GM21528 (cell line): Measurements from ENCODE around the gene SEPTIN14.
"Not testable (repeated sequence)": the region's sequence is repeated elsewhere in the genome, so short reads cannot be mapped to it uniquely, and the experiment has no call there.

ENCODE experiments used
- ATAC-seq: cut with Tn5 transposase; IDR thresholded peaks from one replicate; pipeline ENCODE4 v1.9.1; 2021; ENCODE audit warnings: mild to moderate bottlenecking, moderate library complexity; ENCODE audit not compliant: unreplicated experiment, low FRiP score

The SEPTIN14 gene

DNA sequence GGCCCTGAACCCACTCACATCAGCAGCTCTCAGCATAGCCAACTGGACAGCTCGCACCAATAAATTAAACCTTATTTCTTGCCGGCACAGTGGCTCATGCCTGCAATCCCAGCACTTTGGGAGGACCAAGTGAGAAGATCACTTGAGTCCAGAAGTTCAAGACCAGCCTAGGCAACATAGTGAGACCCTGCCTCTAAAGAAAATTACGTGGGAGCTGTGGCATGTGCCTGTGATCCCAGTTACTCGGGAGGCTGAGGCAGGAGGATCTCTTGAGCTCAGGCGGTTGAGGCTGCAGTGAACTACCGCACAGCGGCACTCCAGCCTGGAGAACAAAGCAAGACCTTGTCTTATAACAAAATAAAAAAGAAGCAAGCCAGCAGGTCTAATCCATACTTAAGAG lies 75.7 kb downstream of the SEPTIN14 start:
- no peak for ATAC-seq

DNA sequence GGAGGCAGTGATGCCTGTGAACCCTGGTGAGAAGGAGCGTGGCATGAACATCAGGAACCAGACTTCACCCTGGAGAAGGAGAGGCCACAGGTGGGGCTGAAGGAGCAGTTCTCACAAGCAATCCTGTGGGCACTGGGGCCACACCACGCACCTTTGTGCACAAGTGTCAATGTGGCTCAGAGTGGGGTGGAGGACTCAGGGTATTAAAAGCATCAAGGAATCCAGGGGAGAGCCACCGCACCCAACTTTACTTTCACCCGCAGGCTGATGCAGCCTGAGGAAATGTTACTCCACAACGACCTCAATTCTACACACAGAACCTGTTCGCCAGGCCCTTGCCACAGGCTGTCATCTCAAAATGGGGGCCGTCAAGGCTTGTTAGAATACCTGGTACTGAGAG lies 77.1 kb downstream of the SEPTIN14 start:
- ATAC-seq: not testable (repeated sequence)

DNA sequence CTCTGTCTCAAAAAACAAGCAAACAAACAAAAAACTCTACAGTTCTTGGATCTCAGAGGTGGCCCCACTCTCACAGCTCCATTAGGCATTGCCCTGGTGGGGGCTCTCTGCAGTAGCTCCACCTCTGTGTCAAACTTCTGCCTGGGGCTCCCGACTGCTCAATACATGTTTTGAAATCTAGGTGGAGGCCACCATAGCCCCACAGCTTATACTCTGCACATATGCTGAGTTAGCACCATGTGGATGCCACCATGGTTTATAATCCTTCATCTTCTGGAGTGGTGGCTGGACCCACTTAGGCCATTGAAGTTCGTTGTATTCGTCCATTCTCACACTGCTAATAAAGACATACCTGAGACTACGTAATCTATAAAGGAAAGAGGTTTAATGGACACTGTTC lies 78.4 kb downstream of the SEPTIN14 start:
- no peak for ATAC-seq

DNA sequence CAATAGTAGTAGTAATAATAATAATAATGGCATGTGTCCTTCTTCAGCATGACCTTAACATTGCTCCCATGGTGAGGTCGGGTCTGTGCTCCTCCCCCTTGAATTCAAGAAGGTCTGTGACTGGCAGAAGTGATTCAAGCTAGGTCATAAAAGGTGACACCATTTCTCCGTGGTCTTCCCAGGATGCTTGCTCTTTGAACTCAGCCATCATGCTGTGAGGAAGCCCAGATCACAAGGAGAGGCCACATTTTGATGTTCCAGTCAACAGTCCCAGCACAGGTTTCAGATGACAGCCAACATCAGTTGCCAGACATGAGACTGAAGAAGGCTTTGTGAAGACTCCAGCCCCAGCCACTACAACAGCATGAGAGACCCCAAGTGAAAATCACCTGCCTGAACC lies 83.9 kb downstream of the SEPTIN14 start:
- ATAC-seq: no peak

DNA sequence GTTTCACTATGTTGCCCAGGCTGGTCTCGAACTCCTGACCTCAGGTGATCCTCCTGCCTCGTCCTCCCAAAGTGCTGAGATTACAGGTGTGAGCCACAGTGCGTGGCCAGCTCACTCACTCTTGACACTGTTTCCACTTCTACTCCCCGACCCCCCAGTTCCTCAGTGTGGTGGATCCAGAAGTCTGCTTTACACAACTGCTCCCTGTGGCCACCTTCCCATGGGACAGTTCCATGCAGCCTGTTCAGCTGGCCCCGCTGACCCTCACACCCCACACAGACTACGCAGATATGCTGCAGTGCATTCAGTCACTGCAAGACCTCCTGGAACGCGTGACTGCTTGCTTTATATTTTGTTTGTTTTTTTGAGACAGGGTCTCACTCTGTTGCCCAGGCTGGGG lies 86.4 kb downstream of the SEPTIN14 start:
- ATAC-seq: no peak

DNA sequence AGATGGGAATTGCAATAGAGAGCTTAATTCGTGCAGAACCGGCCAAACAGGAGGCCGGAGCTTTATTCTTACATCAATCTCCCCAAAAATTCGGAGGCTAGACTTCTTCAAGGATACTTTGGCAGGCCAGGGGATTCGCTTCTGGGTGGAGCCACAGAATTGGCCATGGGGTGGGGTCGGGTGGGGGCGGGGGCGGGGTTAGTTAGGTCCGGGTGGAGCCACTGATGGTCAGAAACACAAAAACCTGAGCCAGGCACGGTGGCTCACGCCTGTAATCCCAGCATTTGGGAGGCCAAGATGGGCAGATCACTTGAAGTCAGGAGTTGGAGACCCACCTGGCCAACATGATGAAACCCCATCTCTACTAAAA lies 87.5 kb downstream of the SEPTIN14 start:
- no peak for ATAC-seq

DNA sequence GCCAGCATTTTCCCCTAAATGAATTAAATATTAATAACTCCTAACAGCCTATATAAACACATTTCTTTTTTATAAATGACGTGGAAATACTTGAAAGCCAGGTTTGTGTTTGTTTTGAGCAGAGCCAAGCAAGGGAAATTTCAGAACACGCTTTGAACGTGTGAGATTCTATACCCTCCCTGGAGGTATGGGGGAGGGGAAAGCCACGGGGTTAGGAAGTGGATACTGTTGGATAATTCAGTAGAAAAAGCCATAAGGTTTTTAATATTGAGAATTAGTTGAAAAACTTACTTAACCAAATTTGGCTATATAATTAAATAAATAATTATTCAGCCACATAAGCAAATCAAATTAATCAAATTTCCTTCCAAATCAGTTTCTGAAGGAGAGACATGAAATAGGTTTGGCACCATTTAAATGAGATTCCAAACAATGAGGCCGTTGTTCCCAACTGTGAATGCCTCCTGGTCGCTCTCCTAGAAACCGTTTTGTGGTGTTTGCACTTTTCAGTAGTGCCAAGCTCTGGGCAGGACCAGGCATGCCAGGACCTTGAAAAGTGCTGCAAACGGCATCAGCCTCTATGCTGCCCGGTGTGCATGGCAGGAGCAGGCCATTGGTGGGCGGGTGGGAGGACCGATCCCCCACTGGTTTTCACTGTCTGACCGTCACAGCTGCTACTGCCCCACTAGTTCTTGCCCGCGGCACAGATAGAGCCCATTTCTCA lies 88.1 kb downstream of the SEPTIN14 start:
- ATAC-seq: no peak

DNA sequence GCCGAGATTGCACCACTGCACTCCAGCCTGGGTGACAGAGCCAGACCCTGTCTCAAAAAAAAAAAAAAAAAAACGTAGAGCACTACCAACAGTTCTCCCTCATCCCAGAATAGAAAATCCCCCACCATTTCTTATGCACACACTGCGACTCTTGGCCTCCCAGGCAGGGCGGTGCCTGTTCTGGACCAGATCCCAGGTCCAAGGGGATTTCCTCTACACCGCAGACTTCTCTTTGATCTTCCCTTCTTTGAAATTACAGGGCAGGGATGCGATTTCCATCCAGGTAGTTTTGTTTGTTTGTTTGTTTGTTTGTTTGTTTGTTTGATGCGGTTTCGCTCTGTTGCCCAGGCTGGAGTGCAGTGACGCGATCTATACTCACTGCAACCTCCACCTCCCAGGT lies 91.8 kb downstream of the SEPTIN14 start:
- ATAC-seq: no peak

DNA sequence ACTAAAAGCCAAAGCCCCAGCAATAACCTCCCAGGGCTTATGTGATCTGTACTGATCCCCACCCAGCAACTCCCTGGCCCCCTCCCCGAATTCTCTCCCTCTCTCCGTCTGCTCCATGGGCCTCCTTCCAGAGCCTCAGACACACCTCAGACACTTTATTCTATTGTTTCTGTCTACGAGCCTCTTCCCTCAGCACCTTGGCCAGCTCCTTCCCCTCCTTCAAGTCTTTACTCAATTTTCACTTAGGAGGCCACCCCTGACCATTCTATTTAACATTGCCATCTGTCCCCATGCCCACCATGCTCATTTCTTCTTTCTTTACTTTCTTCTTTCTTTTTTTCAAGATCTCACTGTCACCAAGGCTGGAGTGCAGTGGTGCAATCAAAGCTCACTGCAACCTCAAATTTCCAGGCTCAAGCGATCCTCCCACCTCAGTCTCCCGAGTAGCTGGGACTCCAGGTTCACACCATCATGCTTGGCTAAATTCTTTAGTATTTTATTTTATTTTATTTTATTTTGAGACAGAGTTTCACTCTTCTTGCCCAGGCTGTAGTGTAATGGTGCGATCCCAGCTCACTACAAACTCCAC lies 109.2 kb downstream of the SEPTIN14 start:
- not testable (repeated sequence) for ATAC-seq

DNA sequence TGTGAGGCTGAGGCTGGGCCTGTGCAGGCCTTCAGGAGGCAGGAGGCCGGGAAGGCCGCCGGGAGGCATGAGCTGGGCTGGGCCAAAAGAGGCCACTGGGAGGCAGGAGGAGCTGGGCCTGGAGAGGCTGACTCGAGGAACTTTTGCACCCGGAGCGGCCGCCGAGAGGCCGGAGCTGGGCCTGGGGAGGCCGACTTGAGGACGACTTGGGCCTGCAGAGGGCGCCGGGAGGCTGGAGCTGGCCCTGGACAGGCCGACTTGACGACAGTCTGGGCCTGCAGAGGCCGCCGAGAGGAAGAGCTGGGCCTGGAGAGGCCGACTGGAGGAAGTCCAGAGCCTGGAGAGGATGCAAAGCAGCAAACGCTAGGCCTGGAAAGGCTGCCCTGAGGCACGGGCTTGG lies 117.8 kb downstream of the SEPTIN14 start:
- ATAC-seq: not testable (repeated sequence)
